ENCODE results near the gene TMEM94.

DNA sequence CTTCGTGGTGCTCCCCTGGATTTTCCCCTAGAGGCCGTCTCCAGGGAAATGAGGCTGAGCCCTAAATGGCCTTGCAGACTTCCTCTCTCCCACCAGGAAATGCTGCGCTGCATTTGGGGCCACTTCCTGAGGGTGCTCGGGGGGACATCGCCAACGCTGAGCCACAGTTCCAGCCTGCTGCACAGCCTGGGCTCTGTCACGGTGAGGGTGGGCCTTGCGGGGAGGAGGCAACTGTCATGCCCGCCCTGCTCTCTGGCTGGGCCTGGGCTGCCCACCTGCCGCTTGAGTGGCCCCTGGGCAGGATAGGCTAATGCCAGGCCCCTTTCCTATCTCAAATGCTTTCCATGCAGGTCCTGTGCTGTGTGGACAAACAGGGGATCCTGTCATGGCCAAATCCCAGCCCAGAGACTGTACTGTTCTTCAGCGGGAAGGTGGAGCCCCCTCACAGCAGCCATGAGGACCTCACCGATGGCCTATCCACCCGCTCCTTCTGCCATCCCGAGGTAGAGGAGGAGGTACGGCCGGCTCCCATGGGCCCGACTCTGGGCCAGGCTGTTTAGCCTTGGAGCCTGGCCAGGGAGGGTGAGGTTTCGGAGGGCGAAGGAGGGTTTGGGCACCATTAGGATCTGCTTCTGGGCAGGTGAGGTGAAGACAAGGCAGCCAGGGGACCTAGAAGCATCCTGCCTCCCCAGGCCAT is 34.7 kb downstream of the TMEM94 start:
- TF ChIP-seq, protein P1, sequence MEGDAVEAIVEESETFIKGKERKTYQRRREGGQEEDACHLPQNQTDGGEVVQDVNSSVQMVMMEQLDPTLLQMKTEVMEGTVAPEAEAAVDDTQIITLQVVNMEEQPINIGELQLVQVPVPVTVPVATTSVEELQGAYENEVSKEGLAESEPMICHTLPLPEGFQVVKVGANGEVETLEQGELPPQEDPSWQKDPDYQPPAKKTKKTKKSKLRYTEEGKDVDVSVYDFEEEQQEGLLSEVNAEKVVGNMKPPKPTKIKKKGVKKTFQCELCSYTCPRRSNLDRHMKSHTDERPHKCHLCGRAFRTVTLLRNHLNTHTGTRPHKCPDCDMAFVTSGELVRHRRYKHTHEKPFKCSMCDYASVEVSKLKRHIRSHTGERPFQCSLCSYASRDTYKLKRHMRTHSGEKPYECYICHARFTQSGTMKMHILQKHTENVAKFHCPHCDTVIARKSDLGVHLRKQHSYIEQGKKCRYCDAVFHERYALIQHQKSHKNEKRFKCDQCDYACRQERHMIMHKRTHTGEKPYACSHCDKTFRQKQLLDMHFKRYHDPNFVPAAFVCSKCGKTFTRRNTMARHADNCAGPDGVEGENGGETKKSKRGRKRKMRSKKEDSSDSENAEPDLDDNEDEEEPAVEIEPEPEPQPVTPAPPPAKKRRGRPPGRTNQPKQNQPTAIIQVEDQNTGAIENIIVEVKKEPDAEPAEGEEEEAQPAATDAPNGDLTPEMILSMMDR (IDR thresholded peaks at IDR 0.05; ENCODE audit: poor library complexity): no peak
- TF ChIP-seq EZH2 (IDR thresholded peaks at IDR 0.05; ENCODE audit: borderline replicate concordance): no peak

Data from hepatocyte (in vitro differentiated cells).